Astrocyte (in vitro differentiated cells and primary cell): ENCODE measurements around the gene NFIA. TPM values are rescaled to one million over a fixed set of nuclear protein-coding genes. Genes with fewer than 3 reads are reported as not detected.

ENCODE experiments used
- DNase-seq: peaks from one replicate; pipeline ENCODE4 v3.0.0-alpha.2; 2010; ENCODE audit warnings: low read depth
- FAIRE-seq: peaks from 2 replicates; lab custom pipeline; 2011; peaks lifted over from hg19 to GRCh38; lab: Jason Lieb, UNC
- H2AFZ ChIP-seq: 2 replicates; pipeline ENCODE4 v1.6.0; 2012; ENCODE audit warnings: low read depth, low read length, inconsistent platforms
- H3K27ac ChIP-seq: 2 replicates; pipeline ENCODE4 v1.5.1; 2011; ENCODE audit warnings: low read depth, low read length, inconsistent platforms
- H3K27me3 ChIP-seq: 2 replicates; pipeline ENCODE4 v1.6.0; 2011; ENCODE audit warnings: low read length, inconsistent platforms; ENCODE audit not compliant: insufficient read depth
- H3K36me3 ChIP-seq: 2 replicates; pipeline ENCODE4 v1.5.1; 2011; ENCODE audit warnings: low read length, inconsistent platforms; ENCODE audit not compliant: insufficient read depth
- H3K4me1 ChIP-seq: 2 replicates; pipeline ENCODE4 v1.5.1; 2011; ENCODE audit warnings: low read length, inconsistent platforms; ENCODE audit not compliant: insufficient read depth
- H3K4me2 ChIP-seq: 2 replicates; pipeline ENCODE4 v1.6.0; 2012; ENCODE audit warnings: low read length, inconsistent platforms
- H3K4me3 ChIP-seq: 2 replicates; pipeline ENCODE4 v1.5.1; 2011; ENCODE audit warnings: low read depth, mild to moderate bottlenecking, low read length, inconsistent platforms; ENCODE audit not compliant: insufficient read depth
- H3K79me2 ChIP-seq: 2 replicates; pipeline ENCODE4 v1.6.0; 2012; ENCODE audit warnings: mild to moderate bottlenecking, low read length, inconsistent platforms; ENCODE audit not compliant: insufficient read depth
- H3K9ac ChIP-seq: 2 replicates; pipeline ENCODE4 v1.6.0; 2012; ENCODE audit warnings: mild to moderate bottlenecking, low read length, inconsistent platforms
- H3K9me3 ChIP-seq: 2 replicates; pipeline ENCODE4 v1.5.1; 2012; ENCODE audit warnings: low read depth, mild to moderate bottlenecking, low read length, inconsistent platforms; ENCODE audit not compliant: insufficient read depth
- H4K20me1 ChIP-seq: 2 replicates; pipeline ENCODE4 v1.6.0; 2012; ENCODE audit warnings: low read length, inconsistent platforms; ENCODE audit not compliant: insufficient read depth
- H3K27ac Mint-ChIP-seq: one replicate; pipeline ENCODE4 v1.8.0; 2021; ENCODE audit warnings: mild to moderate bottlenecking, mixed read lengths; ENCODE audit not compliant: unreplicated experiment
- H3K27me3 Mint-ChIP-seq: one replicate; pipeline ENCODE4 v1.8.0; 2021; ENCODE audit warnings: low read depth, mixed read lengths; ENCODE audit not compliant: unreplicated experiment
- H3K36me3 Mint-ChIP-seq: one replicate; pipeline ENCODE4 v1.8.0; 2021; ENCODE audit warnings: low read depth, mixed read lengths; ENCODE audit not compliant: unreplicated experiment
- H3K4me1 Mint-ChIP-seq: one replicate; pipeline ENCODE4 v1.8.0; 2021; ENCODE audit warnings: low read depth, mixed read lengths; ENCODE audit not compliant: unreplicated experiment
- H3K4me3 Mint-ChIP-seq: one replicate; pipeline ENCODE4 v1.8.0; 2021; ENCODE audit warnings: mild to moderate bottlenecking, moderate library complexity, mixed read lengths; ENCODE audit not compliant: unreplicated experiment
- H3K9me3 Mint-ChIP-seq: one replicate; pipeline ENCODE4 v1.8.0; 2021; ENCODE audit warnings: mild to moderate bottlenecking, mixed read lengths; ENCODE audit not compliant: unreplicated experiment
- CTCF ChIP-seq: IDR thresholded peaks from 2 replicates; pipeline ENCODE4 v1.5.1; 2011; ENCODE audit warnings: low read depth, mild to moderate bottlenecking, inconsistent platforms, low read length, moderate library complexity; ENCODE audit not compliant: insufficient read depth
- EZH2 ChIP-seq: IDR thresholded peaks from 2 replicates; pipeline ENCODE4 v1.6.1; 2012; ENCODE audit warnings: mild to moderate bottlenecking, low read length, inconsistent platforms; ENCODE audit not compliant: insufficient read depth
- total RNA-seq: library from RNA; stranded (reverse); gene quantifications from 2 replicates; pipeline ENCODE4 v1.2.1, GENCODE V29; 2021

The NFIA gene
- total RNA-seq, 1 donor from 2014 or later = 4.6 TPM

- no peak for DNase-seq
- no peak overlapping the region for H3K27ac ChIP-seq
- TF ChIP-seq EZH2 (no peak), CTCF (no peak)
- Mint-ChIP-seq H3K27ac (no peak overlapping the region), H3K36me3 (no peaks in the 10 kb centered on the region), H3K27me3 (peaks cover 20% of the 10 kb centered on the region), H3K4me3 (no peak overlapping the region), H3K4me1 (peaks cover 2% of the 10 kb centered on the region), H3K9me3 (peaks cover 2% of the 10 kb centered on the region)
- FAIRE-seq = no peak
- H3K4me3 ChIP-seq = no peak overlapping the region
- H4K20me1 ChIP-seq = peaks cover 3% of the 10 kb centered on the region
- H3K79me2 ChIP-seq = no peaks in the 10 kb centered on the region
- H2AFZ ChIP-seq = no peak overlapping the region
- H3K4me2 ChIP-seq = no peak overlapping the region
- H3K27me3 ChIP-seq = peaks cover 3% of the 10 kb centered on the region
- H3K9me3 ChIP-seq = no peaks in the 10 kb centered on the region
- no peaks in the 10 kb centered on the region for H3K36me3 ChIP-seq
- no peaks in the 10 kb centered on the region for H3K4me1 ChIP-seq
- no peak overlapping the region for H3K9ac ChIP-seq
These were observed 125.1 kb downstream of the NFIA start for GRCh38 chr1:61207416-61207815.

- H3K4me1 ChIP-seq = no peaks in the 10 kb centered on the region
- no peak overlapping the region for H3K4me3 ChIP-seq
- Mint-ChIP-seq H3K4me3 (no peak overlapping the region), H3K9me3 (peaks cover 2% of the 10 kb centered on the region), H3K4me1 (peaks cover 2% of the 10 kb centered on the region), H3K27ac (no peak overlapping the region), H3K27me3 (peaks cover 19% of the 10 kb centered on the region), H3K36me3 (no peaks in the 10 kb centered on the region)
- H3K9me3 ChIP-seq = no peaks in the 10 kb centered on the region
- H3K27me3 ChIP-seq = peaks cover 3% of the 10 kb centered on the region
- no peaks in the 10 kb centered on the region for H3K36me3 ChIP-seq
- DNase-seq = no peak
- TF ChIP-seq CTCF (no peak), EZH2 (no peak)
- no peak for FAIRE-seq
- no peak overlapping the region for H3K4me2 ChIP-seq
- H3K27ac ChIP-seq = no peak overlapping the region
- H4K20me1 ChIP-seq = peaks cover 3% of the 10 kb centered on the region
- H3K79me2 ChIP-seq = no peaks in the 10 kb centered on the region
- H2AFZ ChIP-seq = no peak overlapping the region
- no peak overlapping the region for H3K9ac ChIP-seq
These were observed 125.8 kb downstream of the NFIA start for GRCh38 chr1:61208172-61208571.

GRCh38 chr1:61208831-61209230, 126.5 kb downstream of the NFIA start:
- Histone ChIP-seq H3K4me3 (no peak overlapping the region), H3K9me3 (no peaks in the 10 kb centered on the region), H3K36me3 (no peaks in the 10 kb centered on the region), H2AFZ (no peak overlapping the region), H3K27me3 (peaks cover 3% of the 10 kb centered on the region), H3K4me1 (no peaks in the 10 kb centered on the region), H3K27ac (no peak overlapping the region), H4K20me1 (peaks cover 6% of the 10 kb centered on the region), H3K79me2 (no peaks in the 10 kb centered on the region), H3K4me2 (no peak overlapping the region), H3K9ac (no peak overlapping the region)
- Mint-ChIP-seq H3K27me3 (peaks cover 16% of the 10 kb centered on the region), H3K36me3 (no peaks in the 10 kb centered on the region), H3K27ac (no peak overlapping the region), H3K9me3 (peaks cover 2% of the 10 kb centered on the region), H3K4me3 (no peak overlapping the region), H3K4me1 (peaks cover 2% of the 10 kb centered on the region)
- DNase-seq (no peak), FAIRE-seq (no peak)
- no peak for TF ChIP-seq EZH2
- TF ChIP-seq CTCF = no peak
